ENCODE data around the gene SLC27A5.

Gene SLC27A5, protein sequence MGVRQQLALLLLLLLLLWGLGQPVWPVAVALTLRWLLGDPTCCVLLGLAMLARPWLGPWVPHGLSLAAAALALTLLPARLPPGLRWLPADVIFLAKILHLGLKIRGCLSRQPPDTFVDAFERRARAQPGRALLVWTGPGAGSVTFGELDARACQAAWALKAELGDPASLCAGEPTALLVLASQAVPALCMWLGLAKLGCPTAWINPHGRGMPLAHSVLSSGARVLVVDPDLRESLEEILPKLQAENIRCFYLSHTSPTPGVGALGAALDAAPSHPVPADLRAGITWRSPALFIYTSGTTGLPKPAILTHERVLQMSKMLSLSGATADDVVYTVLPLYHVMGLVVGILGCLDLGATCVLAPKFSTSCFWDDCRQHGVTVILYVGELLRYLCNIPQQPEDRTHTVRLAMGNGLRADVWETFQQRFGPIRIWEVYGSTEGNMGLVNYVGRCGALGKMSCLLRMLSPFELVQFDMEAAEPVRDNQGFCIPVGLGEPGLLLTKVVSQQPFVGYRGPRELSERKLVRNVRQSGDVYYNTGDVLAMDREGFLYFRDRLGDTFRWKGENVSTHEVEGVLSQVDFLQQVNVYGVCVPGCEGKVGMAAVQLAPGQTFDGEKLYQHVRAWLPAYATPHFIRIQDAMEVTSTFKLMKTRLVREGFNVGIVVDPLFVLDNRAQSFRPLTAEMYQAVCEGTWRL

DNA sequence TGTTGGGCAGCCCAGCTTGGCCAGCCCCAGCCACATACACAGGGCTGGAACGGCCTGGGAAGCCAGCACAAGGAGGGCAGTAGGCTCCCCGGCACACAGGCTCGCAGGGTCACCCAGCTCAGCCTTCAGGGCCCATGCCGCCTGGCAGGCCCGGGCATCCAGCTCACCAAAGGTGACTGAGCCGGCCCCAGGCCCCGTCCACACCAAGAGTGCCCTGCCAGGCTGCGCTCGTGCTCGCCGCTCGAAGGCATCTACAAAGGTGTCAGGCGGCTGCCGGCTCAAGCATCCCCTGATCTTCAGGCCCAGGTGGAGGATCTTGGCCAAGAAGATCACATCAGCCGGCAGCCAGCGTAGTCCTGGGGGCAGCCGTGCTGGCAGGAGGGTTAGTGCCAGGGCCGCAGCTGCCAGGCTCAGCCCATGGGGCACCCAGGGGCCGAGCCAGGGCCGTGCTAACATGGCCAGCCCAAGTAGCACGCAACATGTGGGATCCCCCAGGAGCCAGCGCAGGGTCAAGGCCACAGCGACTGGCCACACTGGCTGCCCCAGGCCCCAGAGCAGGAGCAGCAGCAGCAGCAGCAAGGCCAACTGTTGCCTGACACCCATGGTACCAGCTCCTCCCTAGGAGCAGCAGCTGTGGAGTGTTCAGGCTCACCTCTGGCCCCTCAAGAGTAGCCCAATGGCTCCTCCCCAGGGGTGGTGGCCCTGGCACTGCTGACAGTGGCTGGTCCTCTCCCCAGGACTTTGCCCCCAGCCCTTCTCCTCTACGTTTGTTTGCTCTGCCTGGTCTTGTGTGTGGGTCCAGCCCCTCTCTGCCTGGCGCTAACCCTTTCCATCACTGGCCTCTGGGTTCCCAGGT lies at the start of gene SLC27A5:
TSS of gene SLC27A5 (minus strand) at position 640 of the 856 bp plus-strand sequence. CDS start at position 603, 37 bp downstream.
- DNase-seq (ENCODE audit: low spot score) = no peak

DNA sequence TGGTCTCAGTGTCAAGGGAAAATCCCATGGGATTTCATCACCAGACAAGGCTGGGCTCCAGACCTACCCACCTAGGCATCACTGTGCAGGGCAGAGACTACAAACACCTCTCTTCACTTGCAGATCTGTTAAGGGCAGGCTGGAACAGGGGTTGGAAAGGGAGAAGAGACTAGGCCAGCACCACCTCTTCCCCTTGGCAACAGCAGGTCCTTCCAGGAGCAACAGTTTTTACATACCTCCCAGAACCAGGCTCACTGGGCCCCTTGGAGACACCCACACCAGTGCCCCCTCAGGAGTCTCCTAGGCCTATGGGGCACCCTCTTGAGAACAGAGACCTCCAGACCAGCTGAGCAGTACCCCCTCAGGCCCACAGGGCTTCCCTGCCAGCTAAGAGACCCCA lies 49.1 kb upstream of the SLC27A5 start:
- no peak for DNase-seq (ENCODE audit: low spot score)

DNA sequence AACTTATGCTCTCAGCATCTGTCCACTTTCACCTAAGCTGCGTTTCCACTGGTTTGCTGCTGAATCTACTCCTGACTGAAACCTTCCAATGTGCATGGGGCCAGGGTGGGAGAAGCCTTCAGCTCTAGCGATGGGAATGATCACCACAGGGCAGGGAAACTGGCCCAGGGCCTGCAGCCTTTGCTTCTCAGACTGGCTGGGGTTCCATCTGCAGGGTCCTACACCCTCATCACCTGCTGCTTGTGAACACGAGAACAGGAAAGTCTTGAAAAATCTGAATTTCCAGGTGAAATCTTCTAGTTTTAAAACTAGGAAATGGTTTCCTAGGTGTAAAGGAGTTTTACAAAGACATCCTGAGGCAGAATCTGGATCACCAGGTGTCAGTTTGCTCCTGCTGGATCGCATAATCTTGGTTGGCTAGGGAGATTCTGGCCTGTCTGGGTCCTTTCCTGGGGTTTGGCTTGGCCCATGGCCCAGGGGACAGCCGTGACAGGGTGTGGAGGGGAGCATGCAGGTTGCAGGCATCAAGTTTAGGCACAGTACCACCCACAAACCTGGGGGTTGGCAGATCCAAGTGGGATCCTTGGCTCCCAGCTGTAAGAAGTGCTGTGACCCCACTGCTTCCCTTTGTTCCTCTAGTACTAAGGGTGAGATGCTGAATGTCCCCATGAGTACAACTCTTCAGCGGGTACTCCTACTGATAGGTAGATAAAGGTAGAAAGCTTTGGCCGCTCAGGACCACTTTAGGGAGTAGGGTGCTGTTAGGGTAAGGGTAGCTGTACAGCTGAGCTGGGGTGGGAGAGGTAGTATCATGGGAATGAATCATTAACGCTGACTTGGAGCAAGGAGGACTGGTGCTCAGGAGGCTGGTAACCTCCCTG lies 48.5 kb upstream of the SLC27A5 start:
- DNase-seq (ENCODE audit: low spot score) = no peak

DNA sequence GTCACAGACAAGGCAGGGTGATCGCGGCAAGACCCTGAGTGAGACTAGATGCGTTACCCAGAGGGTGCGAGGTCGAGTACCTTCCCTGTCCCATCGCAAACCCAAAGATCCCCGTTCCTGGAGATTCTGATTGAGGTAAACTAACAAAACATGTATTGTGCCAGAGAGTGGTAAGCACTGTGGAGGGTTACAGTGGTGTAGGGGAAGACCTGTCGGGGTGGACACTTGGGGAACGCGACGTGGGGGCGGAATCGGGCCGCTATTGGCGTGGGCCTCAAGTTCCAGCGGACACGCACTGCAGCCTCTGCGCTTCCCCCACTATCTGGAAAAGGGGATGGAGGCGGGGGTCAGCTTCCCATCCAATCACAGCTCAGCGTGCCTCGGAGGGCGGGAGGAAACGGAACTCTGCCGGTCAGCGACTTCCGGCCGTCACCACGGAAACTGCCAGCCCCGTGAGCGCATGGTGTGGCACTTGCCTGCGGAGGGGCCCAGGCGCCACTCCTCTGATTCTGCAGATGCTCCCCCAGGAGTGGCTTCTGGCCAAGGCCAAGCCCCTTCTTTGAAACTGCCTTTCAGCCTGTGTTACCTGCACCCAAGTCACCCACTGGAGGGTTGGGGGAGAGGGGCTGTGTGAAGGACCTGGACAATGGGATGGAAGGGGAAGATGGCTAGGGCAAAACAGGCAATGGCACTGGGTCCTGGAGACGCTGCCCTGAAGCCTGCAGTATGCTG lies 47.6 kb upstream of the SLC27A5 start:
- peak; percentile 71 for DNase-seq (ENCODE audit: low spot score)

DNA sequence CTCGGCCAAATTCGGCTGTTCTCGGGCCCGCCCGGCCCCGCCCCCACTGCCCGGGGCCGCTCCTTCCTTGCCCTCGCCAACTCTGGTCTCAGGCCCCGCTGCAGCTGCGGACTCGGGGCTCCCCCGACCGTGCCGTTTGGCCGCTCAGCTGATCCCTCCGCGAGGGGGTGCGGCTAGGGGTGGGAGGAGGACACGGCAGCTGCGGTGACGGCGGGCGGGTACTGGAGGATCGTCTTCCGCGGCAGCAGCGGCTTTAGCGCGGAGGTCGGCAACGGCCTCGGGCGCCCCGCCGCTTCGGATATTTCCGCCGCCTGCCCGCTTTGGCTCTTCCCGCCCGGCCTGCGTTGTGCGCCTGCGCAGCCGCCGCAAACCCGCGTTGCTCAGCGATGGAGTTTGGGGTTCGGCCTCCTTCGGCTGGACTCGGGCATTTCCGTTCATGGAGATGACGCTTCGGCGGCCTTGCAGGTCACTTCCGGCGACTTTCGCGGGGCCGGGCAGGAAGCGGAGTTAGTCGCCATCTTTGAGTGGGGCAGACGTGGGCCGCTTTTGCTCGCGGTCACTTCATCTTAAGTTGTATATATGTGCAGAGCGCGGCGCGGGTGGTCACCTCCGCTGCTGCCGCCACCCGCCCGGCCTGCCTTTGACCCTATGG lies 47.0 kb upstream of the SLC27A5 start:
- DNase-seq (ENCODE audit: low spot score) = peak; percentile 99

DNA sequence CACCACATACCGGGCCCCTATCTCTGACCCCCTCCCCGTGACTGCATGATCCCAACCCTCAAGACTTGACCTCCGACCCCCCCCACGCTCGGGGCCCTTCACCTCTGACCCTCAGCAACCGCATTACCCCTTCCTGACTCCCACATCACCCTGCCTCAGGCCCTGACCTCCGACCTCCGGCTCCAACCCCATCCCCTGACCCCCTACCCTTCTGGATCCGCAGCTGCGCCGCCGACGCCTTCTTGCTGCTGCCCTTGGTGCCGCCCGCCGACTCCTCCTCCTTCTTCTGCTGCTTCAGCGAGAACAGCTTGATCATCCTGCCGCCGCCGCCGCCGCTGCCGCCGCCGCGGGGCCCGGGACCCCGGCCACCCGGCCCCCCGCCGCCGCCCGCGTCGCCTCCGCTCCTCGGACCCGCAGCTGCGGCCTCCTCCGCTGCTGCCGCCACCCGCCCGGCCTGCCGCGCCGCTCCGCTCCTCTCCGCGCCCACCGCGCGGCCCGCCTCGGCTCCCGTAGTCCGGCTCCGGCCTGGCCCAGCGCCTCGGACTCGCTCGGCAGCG lies 46.4 kb upstream of the SLC27A5 start, which contains the start of gene UBE2M:
TSS of gene UBE2M (minus strand) at position 546 of the 557 bp plus-strand sequence. CDS start at position 316, 230 bp downstream.
- no peak for DNase-seq (ENCODE audit: low spot score)

DNA sequence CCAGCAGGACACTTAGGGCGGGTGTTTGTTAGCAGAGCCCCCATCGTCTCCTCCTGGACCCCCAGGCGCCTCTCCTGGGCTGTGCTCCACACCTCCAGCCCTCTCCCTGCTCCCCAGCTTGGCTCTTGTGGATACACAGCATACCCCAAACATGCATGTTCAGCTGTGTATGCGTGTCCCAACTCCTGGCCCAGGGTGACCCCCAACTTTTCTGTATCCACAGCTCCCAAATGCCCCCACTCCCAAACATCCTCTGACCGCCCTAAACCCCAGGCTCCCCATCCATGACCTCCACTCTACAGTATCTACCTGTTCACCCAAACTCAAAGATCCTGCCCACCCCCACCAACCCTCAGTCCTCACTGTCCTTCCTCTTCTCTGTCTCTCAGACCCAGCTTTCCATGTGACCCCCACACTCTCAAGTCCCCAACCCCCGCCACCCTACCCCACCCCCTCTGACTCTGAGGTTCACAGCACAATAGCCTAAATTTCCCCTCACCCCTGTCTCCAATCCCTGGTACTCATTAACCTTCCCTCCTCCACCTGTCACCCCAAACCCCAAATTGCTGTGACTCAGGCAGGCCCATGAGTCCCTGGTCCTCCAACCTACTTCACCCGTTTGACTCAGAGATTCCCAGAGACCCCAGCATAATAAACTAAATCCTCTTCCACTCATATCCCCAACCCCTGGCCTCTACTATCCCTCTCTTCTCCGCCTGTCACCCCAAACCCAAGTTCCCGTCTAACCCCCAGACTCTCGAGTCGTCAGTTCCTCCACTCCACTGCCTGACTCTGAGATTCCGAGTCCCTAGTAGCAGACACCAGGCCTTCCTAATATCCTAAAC lies 45.7 kb upstream of the SLC27A5 start:
- DNase-seq (ENCODE audit: low spot score) = peak; percentile 48

DNA sequence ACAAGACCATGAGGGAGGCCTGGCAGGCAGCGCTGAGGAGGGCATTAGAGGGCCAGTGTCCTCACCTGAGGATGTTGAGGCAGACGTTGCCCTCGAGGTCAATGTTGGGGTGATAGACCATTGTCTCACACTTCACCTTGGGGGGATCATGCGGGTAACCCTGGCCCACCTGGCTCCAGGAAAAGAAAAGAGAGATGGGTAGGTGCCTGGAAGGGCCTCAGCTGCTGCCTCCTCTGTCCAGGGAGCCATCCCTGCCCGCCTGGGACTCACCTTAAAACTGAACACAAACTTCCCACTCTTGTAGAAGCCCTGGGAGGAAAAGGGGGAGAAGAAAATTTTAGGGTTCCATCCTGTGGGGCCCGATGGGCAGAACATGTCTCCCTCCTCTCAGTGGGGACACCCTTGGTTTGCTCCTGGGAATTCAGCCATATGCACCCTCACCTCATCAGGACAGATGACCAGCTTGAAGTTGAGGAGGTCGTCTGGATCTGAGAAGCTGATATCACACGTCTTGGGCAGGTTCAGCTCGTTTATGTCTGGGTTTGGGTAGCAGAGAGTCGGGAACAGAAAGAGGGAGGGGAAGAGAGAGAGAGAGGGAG lies 44.9 kb upstream of the SLC27A5 start:
- DNase-seq (ENCODE audit: low spot score) = peak; percentile 21

GRCh38 chr19:58555920-58556621 lies 44.3 kb upstream of the SLC27A5 start:
- DNase-seq (ENCODE audit: low spot score) = no peak

- DNase-seq (ENCODE audit: low spot score) = no peak
Observed at GRCh38 chr19:58555369-58555885, 43.6 kb upstream of the SLC27A5 start.

GRCh38 chr19:58554494-58555368 lies 42.9 kb upstream of the SLC27A5 start, which contains the start of gene CHMP2A:
CHMP2A (minus strand) TSS chr19:58555105; CDS start chr19:58554212, 893 bp downstream.
- peak; percentile 98 for DNase-seq (ENCODE audit: low spot score)

GRCh38 chr19:58553799-58554493 lies 42.2 kb upstream of the SLC27A5 start:
- no peak for DNase-seq (ENCODE audit: low spot score)

- no peak for DNase-seq (ENCODE audit: low spot score)
Observed at GRCh38 chr19:58552655-58553054, 40.9 kb upstream of the SLC27A5 start.

DNA sequence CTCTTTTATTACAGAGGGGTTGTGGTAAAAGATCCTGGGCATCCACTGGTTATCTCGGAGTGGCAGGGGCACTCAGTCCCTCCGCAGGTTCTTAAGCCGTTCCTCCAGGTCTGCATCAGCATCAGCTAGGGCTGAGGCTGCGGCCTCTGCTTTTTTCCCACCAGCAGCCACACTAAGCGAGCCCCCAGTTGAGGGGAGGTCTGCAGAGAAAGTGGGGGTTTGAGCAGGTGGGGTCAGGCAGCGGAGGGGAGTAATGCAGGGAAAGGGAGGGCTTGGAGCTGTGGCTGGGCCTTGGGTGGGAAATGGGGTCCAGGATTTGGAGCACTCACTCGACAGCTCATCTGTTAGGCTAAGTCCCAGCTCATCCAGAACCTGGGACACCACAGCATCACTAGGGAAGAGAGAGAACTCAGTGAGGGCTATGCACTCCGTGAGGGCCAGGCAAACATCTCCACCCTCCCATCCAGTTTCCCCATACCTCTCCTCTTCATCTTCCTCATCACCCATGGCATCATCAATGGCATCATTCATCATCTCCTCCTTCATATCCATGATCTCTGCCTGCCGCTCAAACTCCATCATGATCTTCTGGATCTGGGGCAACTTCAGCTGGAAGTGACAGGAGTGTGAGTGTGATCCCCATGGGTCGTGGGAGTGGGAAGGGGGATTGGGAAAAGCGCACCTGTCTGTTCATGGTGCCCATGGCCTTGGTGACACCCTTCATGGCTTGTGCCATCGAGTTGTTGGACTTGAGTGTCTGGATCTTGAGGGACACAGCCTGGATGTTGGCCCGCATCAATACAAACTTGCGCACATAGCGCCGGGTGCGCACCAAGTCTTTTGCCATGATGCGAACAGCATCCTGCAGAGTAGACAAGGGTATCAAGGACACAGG lies 40.0 kb upstream of the SLC27A5 start:
- DNase-seq (ENCODE audit: low spot score) = no peak

DNA sequence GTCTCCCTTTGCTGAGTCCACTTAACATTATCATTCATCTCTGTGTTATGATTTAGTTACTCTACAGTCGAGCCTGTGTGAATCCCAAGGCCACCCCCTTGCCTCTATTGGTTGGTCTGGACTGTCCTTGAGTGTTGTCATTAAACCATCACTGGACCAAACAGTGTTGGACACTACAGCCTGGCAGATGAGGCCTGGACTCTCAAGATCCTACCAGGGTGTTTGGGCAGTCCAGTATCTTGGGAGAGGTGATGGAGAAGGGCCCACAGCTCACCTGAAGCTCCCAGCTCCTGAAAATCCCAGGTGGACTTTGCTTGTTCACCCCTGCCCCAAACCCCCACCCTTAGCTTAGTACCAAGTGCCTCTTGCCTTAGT lies 39.3 kb upstream of the SLC27A5 start:
- no peak for DNase-seq (ENCODE audit: low spot score)

All from hematopoietic multipotent progenitor cell treated with erythropoietin and hydrocortisone succinate and interleukin-3 and kit ligand, for 17 days (in vitro differentiated cells).